Liver (tissue), 3 donors: ENCODE measurements around the gene HTR2A.
"Not testable (repeated sequence)": the region's sequence is repeated elsewhere in the genome, so short reads cannot be mapped to it uniquely, and the experiment has no call there.

ENCODE experiments used
- RXRA ChIP-seq, 2 donors: IDR thresholded peaks; 2 replicates each; pipeline ENCODE4 v1.6.1; 2017 to 2018; ENCODE audit warnings: antibody characterized with exemption in 2 of 2, mild to moderate bottlenecking in 1 of 2
- SP1 ChIP-seq: IDR thresholded peaks from 2 replicates; pipeline ENCODE4 v1.6.1; 2018; ENCODE audit warnings: antibody characterized with exemption, mild to moderate bottlenecking
- TF ChIP-seq, protein P1 (sequence below): IDR thresholded peaks from 2 replicates; pipeline ENCODE4 v1.6.1; 2016; ENCODE audit warnings: antibody characterized with exemption
- TF ChIP-seq, protein P2 (sequence below): fragments of 150-350 bp; IDR thresholded peaks from 2 replicates; pipeline ENCODE4 v1.5.1; 2017; ENCODE audit warnings: improper control_type of control experiment, low read depth, low read length; ENCODE audit not compliant: missing input control
- donor health status: healthy.
- donor health status: healthy.

GRCh38 chr13:46804921-46805320 lies 91.9 kb downstream of the HTR2A start:
- TF ChIP-seq SP1; RXRA (IDR thresholded peaks at IDR 0.05): not testable (repeated sequence)
- TF ChIP-seq, protein P1, sequence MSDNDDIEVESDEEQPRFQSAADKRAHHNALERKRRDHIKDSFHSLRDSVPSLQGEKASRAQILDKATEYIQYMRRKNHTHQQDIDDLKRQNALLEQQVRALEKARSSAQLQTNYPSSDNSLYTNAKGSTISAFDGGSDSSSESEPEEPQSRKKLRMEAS, result not testable (repeated sequence)
- TF ChIP-seq, protein P2, sequence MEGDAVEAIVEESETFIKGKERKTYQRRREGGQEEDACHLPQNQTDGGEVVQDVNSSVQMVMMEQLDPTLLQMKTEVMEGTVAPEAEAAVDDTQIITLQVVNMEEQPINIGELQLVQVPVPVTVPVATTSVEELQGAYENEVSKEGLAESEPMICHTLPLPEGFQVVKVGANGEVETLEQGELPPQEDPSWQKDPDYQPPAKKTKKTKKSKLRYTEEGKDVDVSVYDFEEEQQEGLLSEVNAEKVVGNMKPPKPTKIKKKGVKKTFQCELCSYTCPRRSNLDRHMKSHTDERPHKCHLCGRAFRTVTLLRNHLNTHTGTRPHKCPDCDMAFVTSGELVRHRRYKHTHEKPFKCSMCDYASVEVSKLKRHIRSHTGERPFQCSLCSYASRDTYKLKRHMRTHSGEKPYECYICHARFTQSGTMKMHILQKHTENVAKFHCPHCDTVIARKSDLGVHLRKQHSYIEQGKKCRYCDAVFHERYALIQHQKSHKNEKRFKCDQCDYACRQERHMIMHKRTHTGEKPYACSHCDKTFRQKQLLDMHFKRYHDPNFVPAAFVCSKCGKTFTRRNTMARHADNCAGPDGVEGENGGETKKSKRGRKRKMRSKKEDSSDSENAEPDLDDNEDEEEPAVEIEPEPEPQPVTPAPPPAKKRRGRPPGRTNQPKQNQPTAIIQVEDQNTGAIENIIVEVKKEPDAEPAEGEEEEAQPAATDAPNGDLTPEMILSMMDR, result not testable (repeated sequence)
